Measurements from ENCODE around the gene SEBOX.

The SEBOX gene

GRCh38 chr17:28392491-28392890 is 27.5 kb upstream of the SEBOX start:
- DNase-seq (ENCODE audit: low spot score) = no peak

- DNase-seq (ENCODE audit: low spot score) = no peak
Measured at GRCh38 chr17:28391401-28391800, 26.4 kb upstream of the SEBOX start.

GRCh38 chr17:28390984-28391383 is 26.0 kb upstream of the SEBOX start:
- DNase-seq (ENCODE audit: low spot score) = no peak

GRCh38 chr17:28390563-28390962 is 25.6 kb upstream of the SEBOX start:
- no peak for DNase-seq (ENCODE audit: low spot score)

GRCh38 chr17:28390141-28390540 is 25.1 kb upstream of the SEBOX start:
- no peak for DNase-seq (ENCODE audit: low spot score)

GRCh38 chr17:28388106-28388505 is 23.1 kb upstream of the SEBOX start:
- no peak for DNase-seq (ENCODE audit: low spot score)

- DNase-seq (ENCODE audit: low spot score) = no peak
Measured at GRCh38 chr17:28386391-28386790, 21.4 kb upstream of the SEBOX start.

GRCh38 chr17:28385406-28385805 is 20.4 kb upstream of the SEBOX start:
- no peak for DNase-seq (ENCODE audit: low spot score)

- DNase-seq (ENCODE audit: low spot score) = no peak
Measured at GRCh38 chr17:28385037-28385400, 20.0 kb upstream of the SEBOX start.

- DNase-seq (ENCODE audit: low spot score) = no peak
Measured at GRCh38 chr17:28384281-28385036, 19.5 kb upstream of the SEBOX start.

GRCh38 chr17:28381141-28381825 is 16.3 kb upstream of the SEBOX start:
- no peak for DNase-seq (ENCODE audit: low spot score)

- no peak for DNase-seq (ENCODE audit: low spot score)
Measured at GRCh38 chr17:28379814-28380801, 15.1 kb upstream of the SEBOX start.

GRCh38 chr17:28372945-28373274 is 7.9 kb upstream of the SEBOX start:
- no peak for DNase-seq (ENCODE audit: low spot score)

- no peak for DNase-seq (ENCODE audit: low spot score)
Measured at GRCh38 chr17:28372203-28372944, 7.4 kb upstream of the SEBOX start.

GRCh38 chr17:28371245-28372202 is 6.5 kb upstream of the SEBOX start, which contains the start of gene SARM1:
Gene SARM1, plus strand, starts transcription at chr17:28371694. Its CDS starts 339 bp downstream, at chr17:28372033.
- DNase-seq (ENCODE audit: low spot score) = peak; percentile 70

GRCh38 chr17:28370744-28371103 is 5.7 kb upstream of the SEBOX start:
- DNase-seq (ENCODE audit: low spot score) = no peak

- no peak for DNase-seq (ENCODE audit: low spot score)
Measured at GRCh38 chr17:28370035-28370743, 5.2 kb upstream of the SEBOX start, which contains the start of gene VTN. Gene VTN, minus strand, starts transcription at chr17:28370307. Its CDS starts 104 bp downstream, at chr17:28370203.

GRCh38 chr17:28369684-28370034 is 4.7 kb upstream of the SEBOX start:
- DNase-seq (ENCODE audit: low spot score) = no peak

GRCh38 chr17:28368915-28369683 is 4.1 kb upstream of the SEBOX start:
- DNase-seq (ENCODE audit: low spot score) = no peak

Data from pons (tissue), 1 donor.